GM12865 (cell line): Measurements from ENCODE around the gene RAB11FIP4.

ENCODE experiments used
- DNase-seq: peaks from one replicate; pipeline ENCODE4 v3.0.0; 2010; ENCODE audit warnings: low read depth
- H3K4me3 ChIP-seq: 2 replicates; pipeline ENCODE4 v1.5.1; 2011; ENCODE audit warnings: mild to moderate bottlenecking, low read depth, low read length, control low read depth
- TF ChIP-seq, protein P1 (sequence below): IDR thresholded peaks from 2 replicates; pipeline ENCODE4 v1.5.1; 2011; ENCODE audit warnings: low read length, control low read depth, low read depth, inconsistent platforms; ENCODE audit not compliant: insufficient read depth; ENCODE audit errors: missing control alignments

The RAB11FIP4 gene

DNA sequence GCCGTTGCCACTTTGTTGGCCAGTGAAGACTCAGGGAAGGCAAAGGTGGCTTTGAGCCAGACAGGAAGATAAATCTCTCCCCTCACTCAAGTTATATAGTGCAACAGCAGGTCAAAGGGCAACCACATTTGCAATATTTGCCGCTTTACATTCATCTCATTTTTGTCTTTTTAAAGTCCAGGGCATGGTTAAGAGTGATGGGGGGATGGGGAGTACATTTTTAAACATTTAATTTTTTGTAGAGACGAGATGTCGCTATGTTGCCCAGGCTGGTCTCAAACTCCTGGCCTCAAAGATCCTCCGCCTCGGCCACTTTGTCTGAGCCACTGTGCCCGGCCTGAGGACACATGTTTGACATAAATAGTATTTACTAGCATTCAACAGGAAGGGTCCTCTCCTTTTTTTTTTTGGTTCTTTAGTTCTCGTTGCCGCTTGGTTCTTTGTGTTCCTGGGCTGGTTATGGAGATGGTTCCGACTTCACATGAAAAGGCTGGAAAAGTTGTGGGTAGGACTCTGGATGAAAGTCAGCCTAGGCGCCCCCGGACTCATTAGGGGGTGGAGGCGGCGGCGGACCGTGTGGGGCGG, 95.7 kb downstream of the RAB11FIP4 start:
- H3K4me3 ChIP-seq, result peak overlapping the region; percentile 55
- no peak for DNase-seq

DNA sequence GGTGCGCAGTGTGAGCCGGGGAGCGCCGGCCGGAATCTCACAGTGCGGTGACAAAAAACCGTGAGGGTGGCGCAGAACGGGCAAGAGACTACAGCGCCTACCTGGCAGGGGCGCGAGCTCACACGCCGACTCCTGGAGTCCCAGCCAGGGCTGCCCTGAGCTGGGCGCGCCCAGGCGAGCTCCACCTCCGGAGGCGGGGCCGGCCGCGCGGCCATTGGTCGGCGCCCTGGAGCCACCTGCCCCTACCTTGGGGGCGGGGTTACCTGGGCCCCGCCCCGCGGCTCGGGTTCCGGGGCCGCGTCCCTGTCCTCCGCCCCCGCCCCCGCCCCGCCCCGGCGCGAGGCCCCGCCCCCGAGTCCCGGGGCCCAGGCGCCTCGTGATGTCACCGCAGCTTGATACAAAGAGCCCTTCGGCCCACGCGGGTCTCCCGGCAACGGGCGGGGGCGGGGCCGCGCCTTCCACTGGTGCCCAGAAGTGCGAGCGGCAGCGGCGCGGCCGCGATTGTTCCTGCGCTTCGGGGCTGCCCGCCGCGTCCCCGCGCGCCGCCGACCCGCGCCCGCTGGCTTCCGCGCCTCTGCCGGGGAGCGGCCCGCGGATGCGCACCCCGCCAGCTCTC, 96.3 kb downstream of the RAB11FIP4 start:
- TF ChIP-seq, protein P1, sequence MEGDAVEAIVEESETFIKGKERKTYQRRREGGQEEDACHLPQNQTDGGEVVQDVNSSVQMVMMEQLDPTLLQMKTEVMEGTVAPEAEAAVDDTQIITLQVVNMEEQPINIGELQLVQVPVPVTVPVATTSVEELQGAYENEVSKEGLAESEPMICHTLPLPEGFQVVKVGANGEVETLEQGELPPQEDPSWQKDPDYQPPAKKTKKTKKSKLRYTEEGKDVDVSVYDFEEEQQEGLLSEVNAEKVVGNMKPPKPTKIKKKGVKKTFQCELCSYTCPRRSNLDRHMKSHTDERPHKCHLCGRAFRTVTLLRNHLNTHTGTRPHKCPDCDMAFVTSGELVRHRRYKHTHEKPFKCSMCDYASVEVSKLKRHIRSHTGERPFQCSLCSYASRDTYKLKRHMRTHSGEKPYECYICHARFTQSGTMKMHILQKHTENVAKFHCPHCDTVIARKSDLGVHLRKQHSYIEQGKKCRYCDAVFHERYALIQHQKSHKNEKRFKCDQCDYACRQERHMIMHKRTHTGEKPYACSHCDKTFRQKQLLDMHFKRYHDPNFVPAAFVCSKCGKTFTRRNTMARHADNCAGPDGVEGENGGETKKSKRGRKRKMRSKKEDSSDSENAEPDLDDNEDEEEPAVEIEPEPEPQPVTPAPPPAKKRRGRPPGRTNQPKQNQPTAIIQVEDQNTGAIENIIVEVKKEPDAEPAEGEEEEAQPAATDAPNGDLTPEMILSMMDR, result no peak
- DNase-seq, result peak; percentile 90
- H3K4me3 ChIP-seq, result peak overlapping the region; percentile 61

More for the DNA sequence above, 95.7 kb downstream of the RAB11FIP4 start:
- TF ChIP-seq, protein P1, result no peak

DNA sequence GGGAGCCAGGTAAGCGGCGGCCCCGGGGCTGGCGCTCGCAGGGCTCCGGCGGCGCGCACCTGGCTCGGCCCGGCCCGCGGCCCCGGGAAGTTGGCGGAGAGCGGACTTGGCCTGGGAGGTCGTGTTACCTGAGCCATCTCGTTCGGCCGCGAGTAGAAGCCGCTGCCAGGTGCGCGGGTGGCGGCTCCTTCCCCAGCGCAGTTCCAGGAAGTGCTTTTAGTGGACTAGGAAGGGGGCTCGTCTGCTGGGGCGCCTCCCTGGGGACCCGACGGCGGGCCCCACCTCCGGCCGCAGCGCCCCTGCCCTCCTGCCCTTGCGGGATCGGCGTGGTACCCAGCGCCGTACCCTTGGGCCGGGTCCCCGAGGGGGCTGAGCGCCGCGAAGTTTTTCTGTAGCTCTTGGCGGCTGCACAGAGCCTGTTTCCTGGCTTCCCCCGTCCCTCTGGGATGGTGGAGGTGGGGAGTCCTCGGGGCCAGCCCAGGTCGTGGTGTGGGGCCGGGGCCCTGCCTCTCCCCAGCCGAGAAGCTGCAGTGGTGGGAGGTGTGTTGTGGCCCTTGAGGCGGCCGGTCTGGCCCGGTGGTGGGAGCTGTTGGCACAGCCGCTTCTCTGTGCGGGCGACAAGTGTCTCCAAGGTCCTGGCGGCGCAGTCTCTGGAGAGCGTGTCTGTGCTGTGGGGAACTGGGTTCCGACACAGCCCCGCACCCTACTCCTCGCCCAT, 96.9 kb downstream of the RAB11FIP4 start:
- DNase-seq, result peak; percentile 30
- H3K4me3 ChIP-seq, result peak overlapping the region; percentile 61
- TF ChIP-seq, protein P1, result no peak

DNA sequence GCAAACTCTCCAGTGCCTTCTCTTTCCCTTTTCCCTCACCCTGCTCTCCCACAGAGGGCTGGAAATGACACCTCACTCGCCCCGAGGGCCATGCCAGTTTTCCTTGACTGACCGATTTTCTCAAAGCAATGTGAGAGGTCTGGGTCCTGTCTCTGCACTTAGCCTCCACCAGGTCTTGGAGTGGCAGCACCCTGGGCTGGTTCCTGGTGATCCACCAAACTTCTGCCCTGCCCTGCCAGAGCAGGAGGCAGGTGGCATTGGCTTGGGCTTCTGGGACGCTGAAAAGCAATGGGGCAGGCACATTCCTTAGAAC, 97.5 kb downstream of the RAB11FIP4 start:
- TF ChIP-seq, protein P1, result no peak
- H3K4me3 ChIP-seq, result peak overlapping the region; percentile 61
- DNase-seq, result no peak

DNA sequence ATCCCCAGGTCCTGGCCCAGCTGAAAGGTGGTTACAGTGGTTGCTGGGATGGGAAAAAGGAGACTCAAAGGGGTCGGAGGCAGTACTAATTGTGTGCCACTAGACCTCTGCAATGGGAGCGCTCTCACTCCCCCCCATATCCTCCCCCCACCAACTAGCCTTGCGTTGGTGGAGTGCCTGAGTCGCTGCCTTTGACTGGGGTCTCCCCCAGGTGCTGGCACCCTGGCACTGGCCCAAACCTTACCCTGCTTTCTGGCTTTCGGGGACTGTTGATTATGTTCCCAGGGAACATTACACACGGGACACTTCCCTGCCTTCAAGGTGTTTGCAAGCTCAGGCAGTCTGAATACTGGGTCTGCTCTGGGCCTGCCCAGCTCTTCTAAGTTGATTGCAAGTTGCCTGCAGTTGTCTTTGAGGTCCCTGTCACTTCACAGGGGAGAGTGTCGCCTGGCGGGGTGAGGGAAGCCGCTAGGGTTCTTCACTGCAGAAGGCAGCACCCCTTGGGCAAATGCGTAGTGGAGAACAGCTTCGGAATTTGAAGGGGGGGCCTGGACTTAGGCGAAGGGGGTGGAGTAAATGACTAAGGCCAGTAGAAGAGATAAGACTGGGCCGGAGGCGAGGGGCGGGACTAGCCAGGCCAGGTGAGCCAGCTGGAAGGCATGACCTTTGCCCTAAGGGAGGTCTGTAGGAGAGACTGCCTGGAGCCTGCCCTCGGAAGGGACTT, 98.0 kb downstream of the RAB11FIP4 start:
- TF ChIP-seq, protein P1, result no peak
- H3K4me3 ChIP-seq, result no peak overlapping the region; the same call in 1 of the 2 replicates
- DNase-seq, result no peak

DNA sequence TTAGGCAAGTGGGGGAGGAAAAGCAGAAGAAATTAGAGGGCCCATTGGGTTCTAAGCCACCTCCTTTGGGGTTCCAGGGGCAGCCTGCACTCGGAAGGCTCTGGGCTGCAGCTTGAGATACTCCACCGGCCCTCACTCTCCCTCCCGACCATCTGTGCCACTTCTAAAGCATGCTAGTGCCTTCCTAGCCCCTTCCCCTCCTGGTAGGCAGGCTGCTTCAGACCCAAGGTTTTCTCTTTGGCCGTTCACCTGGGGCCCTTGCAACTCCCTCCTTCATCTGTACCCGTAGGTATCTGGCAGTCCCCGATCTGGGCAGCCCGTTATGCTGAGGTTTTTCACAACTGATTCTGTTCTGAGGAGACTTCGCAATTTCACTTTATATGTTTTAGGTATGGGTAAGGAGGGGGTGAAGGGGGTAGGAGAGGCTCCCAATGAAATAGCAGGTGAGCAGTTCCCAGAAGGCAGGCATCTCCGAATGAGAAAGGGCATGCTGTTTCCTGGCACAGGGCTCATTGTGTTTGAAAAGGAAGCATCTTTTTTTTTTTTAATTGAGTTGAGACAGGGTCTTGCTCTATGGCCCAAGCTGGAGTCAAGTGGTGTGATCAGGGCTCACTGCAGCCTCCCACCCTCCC, 98.7 kb downstream of the RAB11FIP4 start:
- DNase-seq, result no peak
- TF ChIP-seq, protein P1, result no peak
- no peak overlapping the region for H3K4me3 ChIP-seq
